HepG2 (cell line): ENCODE data around the gene SIRT7. TPM values are rescaled to one million over a fixed set of nuclear protein-coding genes. Genes with fewer than 3 reads are reported as not detected.
A peak's percentile ranks its signal among the peaks of the same experiment; 100 is the strongest.

ENCODE experiments used
- FOXC1 ChIP-seq: sonication (generic); formaldehyde crosslinking; IDR thresholded peaks from 2 replicates; pipeline ENCODE4 v1.8.0; 2022; ENCODE audit warnings: mild to moderate bottlenecking, missing genetic modification reagents, borderline replicate concordance
- JDP2 ChIP-seq: sonication (generic); formaldehyde crosslinking; IDR thresholded peaks from 2 replicates; pipeline ENCODE4 v1.8.1; 2022; ENCODE audit warnings: missing genetic modification reagents, borderline replicate concordance
- MIER2 ChIP-seq: IDR thresholded peaks from 2 replicates; pipeline ENCODE4 v1.6.1; 2016; ENCODE audit warnings: missing biosample characterization, missing genetic modification reagents
- MYNN ChIP-seq: sonication (generic); formaldehyde crosslinking; IDR thresholded peaks from 2 replicates; pipeline ENCODE4 v1.4.0; 2020; ENCODE audit warnings: mild to moderate bottlenecking, low read depth, missing genetic modification reagents
- NCOA5 ChIP-seq: sonication (generic); formaldehyde crosslinking; IDR thresholded peaks from 2 replicates; pipeline ENCODE4 v1.4.0; 2020; ENCODE audit warnings: missing genetic modification reagents
- NFIC ChIP-seq: IDR thresholded peaks from 2 replicates; pipeline ENCODE4 v1.6.1; 2012; ENCODE audit warnings: mild to moderate bottlenecking, low read length, inconsistent platforms
- NFKB2 ChIP-seq: sonication (generic); formaldehyde crosslinking; IDR thresholded peaks from 2 replicates; pipeline ENCODE4 v1.4.0; 2020; ENCODE audit warnings: missing genetic modification reagents, borderline replicate concordance
- RBFOX2 ChIP-seq: fragments of 200-400 bp; formaldehyde crosslinking; IDR thresholded peaks from 2 replicates; pipeline ENCODE4 v1.6.1; 2017; ENCODE audit warnings: low read depth, mild to moderate bottlenecking, low read length
- SRSF1 ChIP-seq: fragments of 200-400 bp; formaldehyde crosslinking; optimal IDR thresholded peaks from 2 replicates; pipeline ENCODE3; 2017; ENCODE audit warnings: mild to moderate bottlenecking, low read depth, low read length, moderate library complexity
- THYN1 ChIP-seq: sonication (generic); formaldehyde crosslinking; IDR thresholded peaks from 2 replicates; pipeline ENCODE4 v1.8.1; 2023; ENCODE audit warnings: low read depth, mild to moderate bottlenecking, moderate library complexity, missing genetic modification reagents, borderline replicate concordance
- ZFP1 ChIP-seq: IDR thresholded peaks from 2 replicates; pipeline ENCODE4 v1.6.1; 2016
- ZHX1 ChIP-seq: sonication (generic); formaldehyde crosslinking; IDR thresholded peaks from 2 replicates; pipeline ENCODE4 v1.8.1; 2022; ENCODE audit warnings: low read depth, mild to moderate bottlenecking, missing genetic modification reagents
- ZNF12 ChIP-seq: sonication (generic); formaldehyde crosslinking; IDR thresholded peaks from 2 replicates; pipeline ENCODE4 v1.5.0; 2020; ENCODE audit warnings: missing genetic modification reagents
- ZNF343 ChIP-seq: sonication (generic); formaldehyde crosslinking; IDR thresholded peaks from 2 replicates; pipeline ENCODE4 v1.4.0; 2020; ENCODE audit warnings: mild to moderate bottlenecking, missing genetic modification reagents
- ZNF792 ChIP-seq: IDR thresholded peaks from 2 replicates; pipeline ENCODE4 v1.6.1; 2016
- ZSCAN20 ChIP-seq: sonication (generic); formaldehyde crosslinking; IDR thresholded peaks from 2 replicates; pipeline ENCODE4 v1.4.0; 2020; ENCODE audit warnings: missing genetic modification reagents, mild to moderate bottlenecking, borderline replicate concordance
- polyA plus RNA-seq, 8 experiments: library from polyadenylated mRNA; depleted of rRNA in 3 of 8; stranded (reverse) in 7 of 8; unstranded in 1 of 8; fragments of >200 nt; fragmentation: Illumina TruSeq in 4 of 8; extraction: Trizol in 4 of 8; gene quantifications; 2 replicates each; pipeline versions ENCODE4 v1.2.1 to v1.2.3, GENCODE V29; 2011 to 2016; ENCODE audit warnings: low read depth in 4 of 8, missing spikeins in 1 of 8, mixed read lengths in 1 of 8; ENCODE audit not compliant: insufficient read depth in 1 of 8
- total RNA-seq, 5 experiments: library from RNA; depleted of rRNA; stranded (reverse); fragments of >200 nt; fragmentation: Illumina TruSeq; extraction: Trizol; gene quantifications; 2 replicates each; pipeline ENCODE4 v1.2.3, GENCODE V29; 2016; ENCODE audit warnings: low read depth in 1 of 5
- TF ChIP-seq, protein P1 (sequence below): sonication (generic); formaldehyde crosslinking; IDR thresholded peaks from 2 replicates; pipeline ENCODE4 v1.4.0; 2020; ENCODE audit warnings: mild to moderate bottlenecking, missing genetic modification reagents
- TF ChIP-seq, protein P2 (sequence below): sonication (generic); formaldehyde crosslinking; conservative IDR thresholded peaks from 2 replicates; pipeline ENCODE4 v1.4.0; 2020; ENCODE audit warnings: missing genetic modification reagents

The SIRT7 gene
- total and polyA plus RNA-seq, 2 of the 13 experiments (the other 11 are each of a cell fraction or from before 2014, with no cell fraction given) = 8.3 to 24.8 TPM

- TF ChIP-seq ZNF792 (CRISPR knock-in tag) = peak; percentile 29; the same call in 1 of the 2 replicates
- peak; percentile 86 for TF ChIP-seq NFKB2 (CRISPR knock-in tag)
- no peak; the same call in 1 of the 2 replicates for TF ChIP-seq NCOA5 (CRISPR knock-in tag)
- TF ChIP-seq, protein P1, sequence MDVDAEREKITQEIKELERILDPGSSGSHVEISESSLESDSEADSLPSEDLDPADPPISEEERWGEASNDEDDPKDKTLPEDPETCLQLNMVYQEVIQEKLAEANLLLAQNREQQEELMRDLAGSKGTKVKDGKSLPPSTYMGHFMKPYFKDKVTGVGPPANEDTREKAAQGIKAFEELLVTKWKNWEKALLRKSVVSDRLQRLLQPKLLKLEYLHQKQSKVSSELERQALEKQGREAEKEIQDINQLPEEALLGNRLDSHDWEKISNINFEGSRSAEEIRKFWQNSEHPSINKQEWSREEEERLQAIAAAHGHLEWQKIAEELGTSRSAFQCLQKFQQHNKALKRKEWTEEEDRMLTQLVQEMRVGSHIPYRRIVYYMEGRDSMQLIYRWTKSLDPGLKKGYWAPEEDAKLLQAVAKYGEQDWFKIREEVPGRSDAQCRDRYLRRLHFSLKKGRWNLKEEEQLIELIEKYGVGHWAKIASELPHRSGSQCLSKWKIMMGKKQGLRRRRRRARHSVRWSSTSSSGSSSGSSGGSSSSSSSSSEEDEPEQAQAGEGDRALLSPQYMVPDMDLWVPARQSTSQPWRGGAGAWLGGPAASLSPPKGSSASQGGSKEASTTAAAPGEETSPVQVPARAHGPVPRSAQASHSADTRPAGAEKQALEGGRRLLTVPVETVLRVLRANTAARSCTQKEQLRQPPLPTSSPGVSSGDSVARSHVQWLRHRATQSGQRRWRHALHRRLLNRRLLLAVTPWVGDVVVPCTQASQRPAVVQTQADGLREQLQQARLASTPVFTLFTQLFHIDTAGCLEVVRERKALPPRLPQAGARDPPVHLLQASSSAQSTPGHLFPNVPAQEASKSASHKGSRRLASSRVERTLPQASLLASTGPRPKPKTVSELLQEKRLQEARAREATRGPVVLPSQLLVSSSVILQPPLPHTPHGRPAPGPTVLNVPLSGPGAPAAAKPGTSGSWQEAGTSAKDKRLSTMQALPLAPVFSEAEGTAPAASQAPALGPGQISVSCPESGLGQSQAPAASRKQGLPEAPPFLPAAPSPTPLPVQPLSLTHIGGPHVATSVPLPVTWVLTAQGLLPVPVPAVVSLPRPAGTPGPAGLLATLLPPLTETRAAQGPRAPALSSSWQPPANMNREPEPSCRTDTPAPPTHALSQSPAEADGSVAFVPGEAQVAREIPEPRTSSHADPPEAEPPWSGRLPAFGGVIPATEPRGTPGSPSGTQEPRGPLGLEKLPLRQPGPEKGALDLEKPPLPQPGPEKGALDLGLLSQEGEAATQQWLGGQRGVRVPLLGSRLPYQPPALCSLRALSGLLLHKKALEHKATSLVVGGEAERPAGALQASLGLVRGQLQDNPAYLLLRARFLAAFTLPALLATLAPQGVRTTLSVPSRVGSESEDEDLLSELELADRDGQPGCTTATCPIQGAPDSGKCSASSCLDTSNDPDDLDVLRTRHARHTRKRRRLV = peak; percentile 76; the same call in 1 of the 2 replicates
- TF ChIP-seq JDP2 (CRISPR knock-in tag) = no peak
- peak; percentile 89 for TF ChIP-seq FOXC1 (CRISPR knock-in tag)
- no peak for TF ChIP-seq THYN1
- 0 out of 2 replicates have a peak, but pooled peaks have one; percentile 22 for TF ChIP-seq MYNN (CRISPR knock-in tag)
- 0 out of 2 replicates have a peak, but pooled peaks have one; percentile 53 for TF ChIP-seq ZNF12 (CRISPR knock-in tag)
- TF ChIP-seq MIER2 (CRISPR knock-in tag) = peak; percentile 57
- TF ChIP-seq, protein P2, sequence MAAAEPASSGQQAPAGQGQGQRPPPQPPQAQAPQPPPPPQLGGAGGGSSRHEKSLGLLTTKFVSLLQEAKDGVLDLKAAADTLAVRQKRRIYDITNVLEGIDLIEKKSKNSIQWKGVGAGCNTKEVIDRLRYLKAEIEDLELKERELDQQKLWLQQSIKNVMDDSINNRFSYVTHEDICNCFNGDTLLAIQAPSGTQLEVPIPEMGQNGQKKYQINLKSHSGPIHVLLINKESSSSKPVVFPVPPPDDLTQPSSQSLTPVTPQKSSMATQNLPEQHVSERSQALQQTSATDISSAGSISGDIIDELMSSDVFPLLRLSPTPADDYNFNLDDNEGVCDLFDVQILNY (CRISPR knock-in tag) = 0 out of 2 replicates have a peak, but pooled peaks have one; percentile 21
- TF ChIP-seq NFIC = no peak; the same call in 1 of the 2 replicates
- peak; percentile 73; the same call in 1 of the 2 replicates for TF ChIP-seq ZFP1
- peak; percentile 82; the same call in 1 of the 2 replicates for TF ChIP-seq ZHX1 (CRISPR knock-in tag)
- TF ChIP-seq RBFOX2 = peak; percentile 9
- peak; percentile 67; the same call in 1 of the 2 replicates for TF ChIP-seq ZNF343
- TF ChIP-seq SRSF1 = peak; percentile 72
- TF ChIP-seq ZSCAN20 (CRISPR knock-in tag) = peak; percentile 79
Measured at GRCh38 chr17:81909966-81910839, 7.8 kb downstream of the SIRT7 start (continued).
